ENCODE measurements around the gene FBXO3. TPM values are rescaled to one million over a fixed set of nuclear protein-coding genes. Genes with fewer than 3 reads are reported as not detected.

Gene FBXO3
- total RNA-seq, 1 experiment from 2014 or later, result 27.2 TPM

DNA sequence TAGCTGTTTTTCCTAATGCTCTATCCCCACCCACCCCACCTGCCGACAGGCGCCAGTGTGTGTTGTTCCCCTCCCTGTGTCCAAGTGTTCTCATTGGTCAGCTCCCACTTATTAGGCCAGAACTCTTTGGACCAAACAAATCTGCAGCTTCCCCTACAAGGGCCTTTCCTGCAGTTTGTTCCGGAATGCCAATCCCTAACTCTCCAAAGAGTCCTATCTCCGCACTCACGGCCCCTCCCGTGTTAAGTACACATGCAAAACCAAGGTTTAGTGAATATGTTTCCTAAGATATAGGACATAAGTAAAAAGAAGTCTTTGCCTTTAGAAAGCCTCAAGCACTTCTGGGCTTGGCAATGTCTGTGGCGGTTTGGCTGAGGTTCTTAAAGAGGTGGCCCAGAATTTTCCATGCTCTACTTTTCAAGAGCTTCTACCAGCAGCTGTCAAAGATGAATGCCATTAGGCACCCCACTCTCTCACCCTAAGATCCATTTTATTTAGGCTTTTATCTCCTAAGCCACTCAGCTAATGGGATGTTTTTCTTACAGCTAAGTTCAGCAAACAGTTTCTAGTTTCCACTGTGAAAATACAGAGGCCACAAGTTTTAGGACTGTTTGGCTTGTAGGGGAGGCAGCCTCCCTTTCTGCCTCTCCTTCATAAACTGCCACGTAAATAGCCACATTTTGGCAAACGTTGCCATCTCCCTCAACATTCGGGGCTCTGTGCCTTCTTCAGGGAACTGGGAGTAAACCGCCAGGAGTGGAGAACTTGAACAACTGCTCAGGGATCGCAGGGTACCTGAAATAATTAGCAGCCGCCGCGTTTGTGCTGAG is 39.7 kb downstream of the FBXO3 start:
- TSS peak; percentile 51 for BruUV-seq (replicated peaks)
- Histone ChIP-seq H3K9me3 (ENCODE audit: control insufficient read depth in 1 of 2, insufficient read depth in 1 of 2, low read depth in 1 of 2, low read length in 2 of 2) (no peaks in the 10 kb centered on the region), H3K4me1 (ENCODE audit: control insufficient read depth in 1 of 2, insufficient read depth in 2 of 2, low read length in 2 of 2) (peaks cover 13 to 28% of the 10 kb centered on the region in 2 experiments), H3K9me2 (ENCODE audit: insufficient read depth) (no peaks in the 10 kb centered on the region), H3K4me3 (replicated peaks in 1 of 2; ENCODE audit: low read depth in 1 of 2, low read length in 2 of 2) (peak overlapping the region; percentile 83 to 88), H3K27ac (ENCODE audit: low read depth, low read length) (peak overlapping the region; percentile 71), H3K79me2 (ENCODE audit: insufficient read depth, low read length) (peaks cover 63% of the 10 kb centered on the region), H3K4me2 (ENCODE audit: low read length) (peak overlapping the region; percentile 79), H3K36me3 (ENCODE audit: control insufficient read depth in 1 of 2, insufficient read depth in 2 of 2, low read length in 2 of 2) (peaks cover 0 to 10% of the 10 kb centered on the region in 2 experiments; a peak in 1 of 4 replicates), H4K20me1 (ENCODE audit: insufficient read depth) (no peaks in the 10 kb centered on the region), H2AFZ (ENCODE audit: low read depth, low read length, poor library complexity, severe bottlenecking) (no peak overlapping the region), H3K27me3 (ENCODE audit: insufficient read depth, low read length) (no peaks in the 10 kb centered on the region), H3K9ac (ENCODE audit: low read length) (peak overlapping the region; percentile 94)
- intact Hi-C loops (cut with micrococcal nuclease), result loop anchor here (5.0 kb wide), 1 partner anchor 32 kb away; the partner anchor contains the start of gene C11orf91
- RAD21 ChIA-PET (ENCODE audit: low non-redundant PET in 1 of 2, low total read pairs in 2 of 2, uncharacterized antibody in 2 of 2, unreplicated experiment in 2 of 2), result no interaction called here
- CTCF ChIA-PET, result no interaction called here
- ATAC-seq (no peak), DNase-seq (ENCODE audit: low read depth, low spot score) (no peak)
- POLR2A ChIA-PET, result interaction anchor here (1.4 kb wide), 1 partner anchor 11 kb away, joined by 3 read pairs; no protein-coding TSS in a partner anchor
- TF ChIP-seq EZH2 (IDR thresholded peaks at IDR 0.05) (no peak), POLR2AphosphoS5 (IDR thresholded peaks at IDR 0.05; ENCODE audit: low read depth, low read length) (no peak), EZH2phosphoT487 (IDR thresholded peaks at IDR 0.05; ENCODE audit: borderline replicate concordance) (no peak)
- TF ChIP-seq, protein P1, sequence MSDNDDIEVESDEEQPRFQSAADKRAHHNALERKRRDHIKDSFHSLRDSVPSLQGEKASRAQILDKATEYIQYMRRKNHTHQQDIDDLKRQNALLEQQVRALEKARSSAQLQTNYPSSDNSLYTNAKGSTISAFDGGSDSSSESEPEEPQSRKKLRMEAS (IDR thresholded peaks at IDR 0.05), result no peak

DNA sequence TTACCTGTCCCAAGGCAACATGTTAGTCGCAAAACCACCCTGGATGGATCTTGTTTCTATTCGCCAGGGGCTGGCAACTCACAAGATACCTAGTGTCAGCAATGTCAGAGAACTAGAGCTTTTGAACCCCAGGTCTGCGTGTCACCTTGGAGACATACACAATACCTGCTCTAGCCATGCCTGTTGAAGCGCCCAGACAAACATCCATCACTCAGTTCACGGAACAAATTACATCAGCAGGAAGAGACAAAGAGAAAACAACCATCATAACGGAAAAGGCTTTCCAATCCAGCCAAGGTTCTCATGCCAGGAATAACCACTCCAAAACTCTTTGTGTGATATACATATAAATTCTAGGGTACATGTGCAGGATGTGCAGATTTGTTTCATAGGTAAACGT is 40.3 kb downstream of the FBXO3 start:
- no peak for DNase-seq (ENCODE audit: low read depth, low spot score)
- ChIA-PET RAD21 (ENCODE audit: low non-redundant PET in 1 of 2, low total read pairs in 2 of 2, uncharacterized antibody in 2 of 2, unreplicated experiment in 2 of 2) (no interaction called here), CTCF (no interaction called here), POLR2A (interaction anchor here (1.4 kb wide), 1 partner anchor 10 kb away, joined by 3 read pairs; no protein-coding TSS in a partner anchor)
- BruUV-seq (replicated peaks), result no TSS peak
- intact Hi-C loops (cut with micrococcal nuclease), result no loop called here
- ATAC-seq, result no peak
- no peaks in the 10 kb centered on the region for H3K9me3 ChIP-seq (ENCODE audit: control insufficient read depth in 1 of 2, insufficient read depth in 1 of 2, low read depth in 1 of 2, low read length in 2 of 2)
- H3K4me3 ChIP-seq (replicated peaks in 1 of 2; ENCODE audit: low read depth in 1 of 2, low read length in 2 of 2), result no peak overlapping the region
- peaks cover 0 to 10% of the 10 kb centered on the region in 2 experiments; a peak in 1 of 4 replicates for H3K36me3 ChIP-seq (ENCODE audit: control insufficient read depth in 1 of 2, insufficient read depth in 2 of 2, low read length in 2 of 2)
- peaks cover 69% of the 10 kb centered on the region for H3K79me2 ChIP-seq (ENCODE audit: insufficient read depth, low read length)
- H3K4me2 ChIP-seq (ENCODE audit: low read length), result no peak overlapping the region; the same call in 1 of the 2 replicates
- H3K9me2 ChIP-seq (ENCODE audit: insufficient read depth), result no peaks in the 10 kb centered on the region
- H3K27me3 ChIP-seq (ENCODE audit: insufficient read depth, low read length), result no peaks in the 10 kb centered on the region
- H4K20me1 ChIP-seq (ENCODE audit: insufficient read depth), result no peaks in the 10 kb centered on the region
- H2AFZ ChIP-seq (ENCODE audit: low read depth, low read length, poor library complexity, severe bottlenecking), result no peak overlapping the region
- H3K9ac ChIP-seq (ENCODE audit: low read length), result no peak overlapping the region
- H3K4me1 ChIP-seq (ENCODE audit: control insufficient read depth in 1 of 2, insufficient read depth in 2 of 2, low read length in 2 of 2), result peaks cover 13 to 28% of the 10 kb centered on the region in 2 experiments
- H3K27ac ChIP-seq (ENCODE audit: low read depth, low read length), result no peak overlapping the region
- TF ChIP-seq ZNF274 (IDR thresholded peaks at IDR 0.05; ENCODE audit: low read depth, low read length) (no peak), CEBPB (IDR thresholded peaks at IDR 0.05; ENCODE audit: low read depth) (no peak), RAD21 (IDR thresholded peaks at IDR 0.05; ENCODE audit: low read depth) (no peak), POLR2A (IDR thresholded peaks at IDR 0.05; ENCODE audit: borderline replicate concordance, extremely low read depth, insufficient read depth, insufficient read length) (no peak), ATF3 (IDR thresholded peaks at IDR 0.05) (no peak), EZH2phosphoT487 (IDR thresholded peaks at IDR 0.05; ENCODE audit: borderline replicate concordance) (no peak), ZFX (IDR thresholded peaks at IDR 0.05) (no peak), JUND (IDR thresholded peaks at IDR 0.05) (no peak), SIN3A (IDR thresholded peaks at IDR 0.05; ENCODE audit: low read depth) (no peak), CBX3 (IDR thresholded peaks at IDR 0.05; ENCODE audit: low read depth) (no peak), TCF7L2 (IDR thresholded peaks at IDR 0.05; ENCODE audit: borderline replicate concordance, extremely low read depth, insufficient read depth, insufficient read length) (no peak), EZH2 (IDR thresholded peaks at IDR 0.05) (no peak), SRF (IDR thresholded peaks at IDR 0.05; ENCODE audit: low read depth) (no peak), POLR2AphosphoS5 (IDR thresholded peaks at IDR 0.05; ENCODE audit: low read depth, low read length) (no peak), FOSL1 (IDR thresholded peaks at IDR 0.05; ENCODE audit: low read depth) (no peak), ZBTB33 (IDR thresholded peaks at IDR 0.05; ENCODE audit: extremely low read depth, insufficient replicate concordance, low read length) (no peak), SP1 (IDR thresholded peaks at IDR 0.05; ENCODE audit: low read depth) (no peak)
- TF ChIP-seq, protein P1 (IDR thresholded peaks at IDR 0.05), result no peak
